ENCODE data around the gene CRYGN. TPM values are rescaled to one million over a fixed set of nuclear protein-coding genes. Genes with fewer than 3 reads are reported as not detected.

Gene CRYGN
- total RNA-seq, 2 donors from 2014 or later: not detected

- H3K9me3 ChIP-seq: no peaks in the 10 kb centered on the region
- no peak overlapping the region for H3K27ac ChIP-seq
- TF ChIP-seq CTCF (IDR thresholded peaks at IDR 0.05): no peak
- H3K4me1 ChIP-seq: no peaks in the 10 kb centered on the region
- DNase-seq: no peak
- no peaks in the 10 kb centered on the region for H3K36me3 ChIP-seq
- intact Hi-C loops (cut with DNase I): no loop called here
- H3K4me3 ChIP-seq: no peak overlapping the region
- H3K27me3 ChIP-seq: peaks cover 8% of the 10 kb centered on the region
- no peak overlapping the region for H3K9ac ChIP-seq (ENCODE audit: low read depth in 2 of 2, low read length in 2 of 2)
Observed at GRCh38 chr7:151437159-151437553, 2.8 kb downstream of the CRYGN start.

- TF ChIP-seq CTCF (IDR thresholded peaks at IDR 0.05): no peak
- H3K36me3 ChIP-seq: no peaks in the 10 kb centered on the region
- intact Hi-C loops (cut with DNase I): no loop called here
- no peak overlapping the region for H3K27ac ChIP-seq
- no peak overlapping the region for H3K9ac ChIP-seq (ENCODE audit: low read depth in 2 of 2, low read length in 2 of 2)
- no peaks in the 10 kb centered on the region for H3K4me1 ChIP-seq
- H3K9me3 ChIP-seq: no peaks in the 10 kb centered on the region
- peaks cover 8% of the 10 kb centered on the region for H3K27me3 ChIP-seq
- no peak overlapping the region for H3K4me3 ChIP-seq
- DNase-seq: no peak
Observed at GRCh38 chr7:151436446-151437158, 3.3 kb downstream of the CRYGN start.

GRCh38 chr7:151435971-151436370 lies 4.0 kb downstream of the CRYGN start:
- no peak for DNase-seq
- TF ChIP-seq CTCF (IDR thresholded peaks at IDR 0.05): no peak
- no peaks in the 10 kb centered on the region for H3K9me3 ChIP-seq
- no peaks in the 10 kb centered on the region for H3K36me3 ChIP-seq
- H3K27me3 ChIP-seq: peaks cover 8% of the 10 kb centered on the region
- H3K9ac ChIP-seq (ENCODE audit: low read depth in 2 of 2, low read length in 2 of 2): no peak overlapping the region
- H3K4me3 ChIP-seq: no peak overlapping the region
- intact Hi-C loops (cut with DNase I): no loop called here
- no peak overlapping the region for H3K27ac ChIP-seq
- no peaks in the 10 kb centered on the region for H3K4me1 ChIP-seq

GRCh38 chr7:151435103-151435916 lies 4.6 kb downstream of the CRYGN start:
- Histone ChIP-seq H3K27ac (no peak overlapping the region), H3K9ac (ENCODE audit: low read depth in 2 of 2, low read length in 2 of 2) (no peak overlapping the region), H3K4me3 (no peak overlapping the region), H3K27me3 (peaks cover 7% of the 10 kb centered on the region), H3K9me3 (no peaks in the 10 kb centered on the region), H3K4me1 (no peaks in the 10 kb centered on the region), H3K36me3 (no peaks in the 10 kb centered on the region)
- no peak for DNase-seq
- no peak for TF ChIP-seq CTCF (IDR thresholded peaks at IDR 0.05)
- intact Hi-C loops (cut with DNase I): no loop called here

GRCh38 chr7:151434549-151434948 lies 5.4 kb downstream of the CRYGN start:
- no peak overlapping the region for H3K27ac ChIP-seq
- no peaks in the 10 kb centered on the region for H3K9me3 ChIP-seq
- DNase-seq: no peak
- intact Hi-C loops (cut with DNase I): no loop called here
- no peak overlapping the region for H3K4me3 ChIP-seq
- H3K27me3 ChIP-seq: no peaks in the 10 kb centered on the region
- no peak for TF ChIP-seq CTCF (IDR thresholded peaks at IDR 0.05)
- no peak overlapping the region for H3K9ac ChIP-seq (ENCODE audit: low read depth in 2 of 2, low read length in 2 of 2)
- no peaks in the 10 kb centered on the region for H3K36me3 ChIP-seq
- H3K4me1 ChIP-seq: no peaks in the 10 kb centered on the region
